HEK293 (cell line): Measurements from ENCODE around the gene CAPSL.

Experiments used
- CTCF ChIA-PET: fragments of 350-600 bp; formaldehyde crosslinking; extraction: SDS; loops from one replicate; lab custom pipeline; 2021; ENCODE audit warnings: antibody characterized with exemption; lab: Yijun Ruan, JAX
- POLR2A ChIA-PET: fragments of 300-600 bp; formaldehyde crosslinking; extraction: SDS; loops from one replicate; lab custom pipeline; 2020; ENCODE audit warnings: antibody characterized with exemption, inconsistent platforms; lab: Yijun Ruan, JAX
- H3K27ac ChIP-seq: fragments of 200-500 bp; sonication (Bioruptor generic); 2 replicates; pipeline ENCODE4 v1.5.1; 2014; ENCODE audit warnings: low read depth, low read length, control low read depth, inconsistent platforms; ENCODE audit errors: extremely low read depth
- H3K36me3 ChIP-seq, 2 experiments: fragments of 200-500 bp in 1 of 2; sonication (Bioruptor generic) in 1 of 2; 1 replicate in 1 of 2; 2 replicates in 1 of 2; pipeline ENCODE4 v1.5.1; 2014 to 2017; ENCODE audit warnings: inconsistent platforms in 2 of 2, low read length in 2 of 2; ENCODE audit not compliant: control insufficient read depth in 2 of 2, insufficient read depth in 1 of 2
- H3K4me1 ChIP-seq: fragments of 200-500 bp; sonication (Bioruptor generic); 2 replicates; pipeline ENCODE4 v1.5.1; 2014; ENCODE audit warnings: mild to moderate bottlenecking, low read length, inconsistent platforms; ENCODE audit not compliant: control insufficient read depth, insufficient read depth
- H3K4me3 ChIP-seq: 2 replicates; pipeline ENCODE4 v1.5.1; 2011; ENCODE audit warnings: low read depth, mild to moderate bottlenecking, control low read depth, low read length, moderate library complexity
- H3K9me3 ChIP-seq: fragments of 200-500 bp; sonication (Bioruptor generic); 2 replicates; pipeline ENCODE4 v1.5.1; 2014; ENCODE audit warnings: low read depth, low read length, inconsistent platforms; ENCODE audit not compliant: control insufficient read depth, insufficient read depth
- ATF2 ChIP-seq: fragments of 450-650 bp; formaldehyde crosslinking; IDR thresholded peaks from 2 replicates; pipeline ENCODE4 v1.5.1; 2016; ENCODE audit warnings: missing biosample characterization, missing genetic modification characterization, low read depth
- GFI1B ChIP-seq: fragments of 450-650 bp; formaldehyde crosslinking; IDR thresholded peaks from 2 replicates; pipeline ENCODE4 v1.5.1; 2016; ENCODE audit warnings: missing biosample characterization, missing genetic modification characterization
- GLI2 ChIP-seq: fragments of 450-650 bp; formaldehyde crosslinking; IDR thresholded peaks from 2 replicates; pipeline ENCODE4; 2017; ENCODE audit warnings: missing biosample characterization, missing genetic modification characterization, low read depth, borderline replicate concordance
- KLF9 ChIP-seq: fragments of 450-650 bp; formaldehyde crosslinking; IDR thresholded peaks from 2 replicates; pipeline ENCODE4 v1.5.1; 2016; ENCODE audit warnings: missing biosample characterization, missing genetic modification characterization, low read depth
- MYNN ChIP-seq: fragments of 450-650 bp; formaldehyde crosslinking; IDR thresholded peaks from 2 replicates; pipeline ENCODE4 v1.5.1; 2016; ENCODE audit warnings: missing biosample characterization, missing genetic modification characterization, borderline replicate concordance
- MZF1 ChIP-seq: fragments of 450-650 bp; formaldehyde crosslinking; IDR thresholded peaks from 2 replicates; pipeline ENCODE4 v1.5.1; 2017; ENCODE audit warnings: missing biosample characterization, missing genetic modification characterization, borderline replicate concordance
- OVOL3 ChIP-seq: fragments of 450-650 bp; formaldehyde crosslinking; IDR thresholded peaks from 2 replicates; pipeline ENCODE4 v1.5.1; 2016; ENCODE audit warnings: missing biosample characterization, missing genetic modification characterization
- PBX3 ChIP-seq: sonication (generic); formaldehyde crosslinking; IDR thresholded peaks from 2 replicates; pipeline ENCODE4 v1.8.1; 2022; ENCODE audit warnings: mild to moderate bottlenecking, moderate library complexity, missing genetic modification reagents
- PRDM1 ChIP-seq: fragments of 450-650 bp; formaldehyde crosslinking; IDR thresholded peaks from 2 replicates; pipeline ENCODE4; 2016; ENCODE audit warnings: missing biosample characterization, missing genetic modification characterization
- RBAK ChIP-seq: fragments of 450-650 bp; formaldehyde crosslinking; IDR thresholded peaks from 2 replicates; pipeline ENCODE4 v1.5.1; 2016; ENCODE audit warnings: missing biosample characterization, missing genetic modification characterization
- WT1 ChIP-seq: fragments of 450-650 bp; formaldehyde crosslinking; IDR thresholded peaks from 2 replicates; pipeline ENCODE4 v1.5.1; 2016; ENCODE audit warnings: missing biosample characterization, missing genetic modification characterization
- ZBTB17 ChIP-seq: fragments of 450-650 bp; formaldehyde crosslinking; IDR thresholded peaks from 2 replicates; pipeline ENCODE4 v1.5.1; 2016; ENCODE audit warnings: missing biosample characterization, missing genetic modification characterization
- ZBTB8A ChIP-seq: fragments of 450-650 bp; formaldehyde crosslinking; IDR thresholded peaks from 2 replicates; pipeline ENCODE4 v1.5.1; 2016; ENCODE audit warnings: missing biosample characterization, missing genetic modification characterization
- ZNF138 ChIP-seq: fragments of 450-650 bp; formaldehyde crosslinking; IDR thresholded peaks from 2 replicates; pipeline ENCODE4 v1.5.1; 2016; ENCODE audit warnings: missing biosample characterization, missing genetic modification characterization, borderline replicate concordance
- ZNF214 ChIP-seq: fragments of 450-650 bp; formaldehyde crosslinking; IDR thresholded peaks from 2 replicates; pipeline ENCODE4 v1.5.1; 2017; ENCODE audit warnings: missing biosample characterization, mild to moderate bottlenecking, missing genetic modification characterization, borderline replicate concordance
- ZNF311 ChIP-seq: fragments of 450-650 bp; formaldehyde crosslinking; IDR thresholded peaks from 2 replicates; pipeline ENCODE4 v1.5.1; 2017; ENCODE audit warnings: missing biosample characterization, missing genetic modification characterization, borderline replicate concordance
- ZNF423 ChIP-seq: fragments of 450-650 bp; formaldehyde crosslinking; IDR thresholded peaks from 2 replicates; pipeline ENCODE4 v1.5.1; 2016; ENCODE audit warnings: missing biosample characterization, missing genetic modification characterization
- ZNF488 ChIP-seq: fragments of 450-650 bp; formaldehyde crosslinking; IDR thresholded peaks from 2 replicates; pipeline ENCODE4 v1.5.1; 2016; ENCODE audit warnings: missing biosample characterization, missing genetic modification characterization
- ZNF561 ChIP-seq: fragments of 450-650 bp; IDR thresholded peaks from 2 replicates; pipeline ENCODE4 v1.5.1; 2018; ENCODE audit warnings: missing biosample characterization, missing genetic modification characterization, borderline replicate concordance
- ZNF585B ChIP-seq: fragments of 450-650 bp; formaldehyde crosslinking; IDR thresholded peaks from 2 replicates; pipeline ENCODE4 v1.5.1; 2016; ENCODE audit warnings: missing biosample characterization, missing genetic modification characterization
- ZNF621 ChIP-seq: fragments of 450-650 bp; formaldehyde crosslinking; IDR thresholded peaks from 2 replicates; pipeline ENCODE4 v1.5.1; 2017; ENCODE audit warnings: missing biosample characterization, missing genetic modification characterization
- ZNF664 ChIP-seq: fragments of 450-650 bp; formaldehyde crosslinking; IDR thresholded peaks from 2 replicates; pipeline ENCODE4 v1.5.1; 2016; ENCODE audit warnings: missing biosample characterization, missing genetic modification characterization
- ZNF704 ChIP-seq: fragments of 450-650 bp; formaldehyde crosslinking; IDR thresholded peaks from 2 replicates; pipeline ENCODE4 v1.5.1; 2016; ENCODE audit warnings: missing biosample characterization, missing genetic modification characterization
- ZNF76 ChIP-seq: fragments of 450-650 bp; formaldehyde crosslinking; IDR thresholded peaks from 2 replicates; pipeline ENCODE4; 2016; ENCODE audit warnings: low read depth, missing biosample characterization, missing genetic modification characterization, borderline replicate concordance
- ZNF785 ChIP-seq: fragments of 450-650 bp; formaldehyde crosslinking; IDR thresholded peaks from 2 replicates; pipeline ENCODE4 v1.5.1; 2016; ENCODE audit warnings: missing biosample characterization, missing genetic modification characterization
- ZSCAN4 ChIP-seq: fragments of 450-650 bp; formaldehyde crosslinking; IDR thresholded peaks from 2 replicates; pipeline ENCODE4 v1.5.1; 2017; ENCODE audit warnings: missing biosample characterization, missing genetic modification characterization

Gene CAPSL

GRCh38 chr5:35886381-35886780, 52.0 kb downstream of the CAPSL start (continued):
- TF ChIP-seq PBX3 (CRISPR knock-in tag) (no peak), ZNF785 (tag by site-specific recombination) (no peak), ZNF704 (tag by site-specific recombination) (no peak), MYNN (tag by site-specific recombination) (no peak), WT1 (tag by site-specific recombination) (no peak)

GRCh38 chr5:35884773-35885172, 53.6 kb downstream of the CAPSL start:
- POLR2A ChIA-PET, result no interaction called here
- Histone ChIP-seq H3K4me3 (no peak overlapping the region), H3K27ac (no peak overlapping the region), H3K4me1 (no peaks in the 10 kb centered on the region), H3K36me3 (no peaks in the 10 kb centered on the region), H3K9me3 (no peaks in the 10 kb centered on the region)
- CTCF ChIA-PET, result interaction anchor here (1.0 kb wide), 1 partner anchor 108 kb away, joined by 3 read pairs; no protein-coding TSS in a partner anchor
- TF ChIP-seq OVOL3 (tag by site-specific recombination) (no peak), ZSCAN4 (no peak), ZNF664 (tag by site-specific recombination) (no peak), ZNF311 (no peak), ZBTB17 (no peak), ZNF76 (tag by site-specific recombination) (no peak), GFI1B (tag by site-specific recombination) (no peak)

- no peaks in the 10 kb centered on the region for H3K36me3 ChIP-seq
- ChIA-PET CTCF (interaction anchor here (1.0 kb wide), 1 partner anchor 107 kb away, joined by 3 read pairs; no protein-coding TSS in a partner anchor), POLR2A (no interaction called here)
- no peaks in the 10 kb centered on the region for H3K9me3 ChIP-seq
- H3K4me3 ChIP-seq, result no peak overlapping the region
- TF ChIP-seq ZNF214 (tag by site-specific recombination) (no peak), KLF9 (tag by site-specific recombination) (no peak), ZNF585B (tag by site-specific recombination) (no peak), ZNF138 (tag by site-specific recombination) (no peak), PRDM1 (tag by site-specific recombination) (no peak), RBAK (tag by site-specific recombination) (no peak), GLI2 (no peak), MZF1 (tag by site-specific recombination) (no peak), ATF2 (no peak), ZNF621 (tag by site-specific recombination) (no peak), ZBTB8A (no peak), ZNF423 (no peak), ZNF488 (tag by site-specific recombination) (no peak), ZNF561 (no peak)
- H3K27ac ChIP-seq, result no peak overlapping the region
- H3K4me1 ChIP-seq, result no peaks in the 10 kb centered on the region
Measured at GRCh38 chr5:35884191-35884769, 54.1 kb downstream of the CAPSL start.
